Thoracic aorta (tissue), 2 donors: ENCODE measurements around the gene DIP2C. TPM values are rescaled to one million over a fixed set of nuclear protein-coding genes. Genes with fewer than 3 reads are reported as not detected.
A peak's percentile ranks its signal among the peaks of the same experiment; 100 is the strongest.

Experiments
- ATAC-seq: fragments of 150-250 bp; one replicate; pipeline ENCODE4 v1.8.0; 2017; ENCODE audit warnings: low read depth; ENCODE audit not compliant: insufficient number of reproducible peaks, low FRiP score
- DNase-seq: peaks from one replicate; pipeline ENCODE4 v3.0.0-alpha.2; 2020; ENCODE audit warnings: low spot score
- H3K27ac ChIP-seq, 2 donors: fragments of 200-600 bp; sonication (generic); 1 replicate in 1 of 2; 2 replicates in 1 of 2; pipeline ENCODE4 v1.5.1; 2016; ENCODE audit warnings: mild to moderate bottlenecking in 2 of 2, moderate library complexity in 2 of 2
- H3K27me3 ChIP-seq: fragments of 200-600 bp; sonication (generic); replicated peaks from 2 replicates; pipeline ENCODE4 v1.6.0; 2016; ENCODE audit warnings: mild to moderate bottlenecking; ENCODE audit not compliant: insufficient read depth
- H3K36me3 ChIP-seq: fragments of 200-600 bp; sonication (generic); one replicate; pipeline ENCODE4 v1.5.1; 2016
- H3K4me1 ChIP-seq, 2 donors: fragments of 200-600 bp; sonication (generic); 1 replicate in 1 of 2; 2 replicates in 1 of 2; pipeline versions ENCODE4 v1.5.1 to v1.6.0; 2016; ENCODE audit warnings: low read depth in 2 of 2, mild to moderate bottlenecking in 1 of 2; ENCODE audit not compliant: control insufficient read depth in 1 of 2
- H3K4me3 ChIP-seq: fragments of 200-600 bp; sonication (generic); 2 replicates; pipeline ENCODE4 v1.5.1; 2016; ENCODE audit warnings: mild to moderate bottlenecking
- H3K9me3 ChIP-seq: fragments of 200-600 bp; sonication (generic); 2 replicates; pipeline ENCODE4 v1.5.1; 2016
- CTCF ChIP-seq: fragments of 200-600 bp; sonication (generic); IDR thresholded peaks from one replicate; pipeline ENCODE4 v1.5.1; 2019; ENCODE audit warnings: antibody characterized with exemption
- total RNA-seq, 2 donors: library from RNA; depleted of rRNA; stranded (reverse); fragments of >200 nt; gene quantifications; one replicate each; pipeline versions ENCODE4 v1.1.0 to v1.2.3, GENCODE V29; 2016

DIP2C gene
- total RNA-seq, 2 donors from 2014 or later: 36.8 to 44.0 TPM

GRCh38 chr10:340646-341045 is 348.8 kb downstream of the DIP2C start:
- no peak overlapping the region for H3K4me3 ChIP-seq
- no peaks in the 10 kb centered on the region for H3K27me3 ChIP-seq
- ATAC-seq (no peak), DNase-seq (no peak)
- TF ChIP-seq CTCF: no peak
- no peak overlapping the region for H3K27ac ChIP-seq
- H3K4me1 ChIP-seq: peaks cover 15 to 16% of the 10 kb centered on the region in 2 donors
- H3K36me3 ChIP-seq: peaks cover 24% of the 10 kb centered on the region
- no peaks in the 10 kb centered on the region for H3K9me3 ChIP-seq

GRCh38 chr10:339038-339391 is 350.5 kb downstream of the DIP2C start:
- TF ChIP-seq CTCF: no peak
- no peaks in the 10 kb centered on the region for H3K9me3 ChIP-seq
- H3K27me3 ChIP-seq: no peaks in the 10 kb centered on the region
- peak; percentile 48 for ATAC-seq
- no peak for DNase-seq
- H3K36me3 ChIP-seq: peaks cover 16% of the 10 kb centered on the region
- H3K4me1 ChIP-seq: peaks cover 15 to 16% of the 10 kb centered on the region in 2 donors
- H3K4me3 ChIP-seq: peak overlapping the region; percentile 54
- H3K27ac ChIP-seq: peak overlapping the region; percentile 21 to 60

GRCh38 chr10:338171-339037 is 351.1 kb downstream of the DIP2C start:
- Histone ChIP-seq H3K27me3 (no peaks in the 10 kb centered on the region), H3K4me3 (peak overlapping the region; percentile 54), H3K9me3 (no peaks in the 10 kb centered on the region), H3K36me3 (peaks cover 16% of the 10 kb centered on the region), H3K4me1 (peaks cover 15 to 16% of the 10 kb centered on the region in 2 donors), H3K27ac (peak overlapping the region; percentile 21 to 60)
- peak; percentile 45 for ATAC-seq
- peak; percentile 44 for DNase-seq
- TF ChIP-seq CTCF: no peak

GRCh38 chr10:336247-336646 is 353.2 kb downstream of the DIP2C start:
- Histone ChIP-seq H3K4me1 (peaks cover 15 to 16% of the 10 kb centered on the region in 2 donors), H3K9me3 (no peaks in the 10 kb centered on the region), H3K4me3 (no peak overlapping the region), H3K36me3 (peaks cover 8% of the 10 kb centered on the region), H3K27ac (no peak overlapping the region), H3K27me3 (no peaks in the 10 kb centered on the region)
- DNase-seq (no peak), ATAC-seq (no peak)
- no peak for TF ChIP-seq CTCF

GRCh38 chr10:335151-335800 is 354.2 kb downstream of the DIP2C start:
- H3K36me3 ChIP-seq: no peaks in the 10 kb centered on the region
- H3K27me3 ChIP-seq: no peaks in the 10 kb centered on the region
- ATAC-seq: no peak
- TF ChIP-seq CTCF: no peak
- no peak overlapping the region for H3K4me3 ChIP-seq
- H3K27ac ChIP-seq: no peak overlapping the region
- H3K4me1 ChIP-seq: peaks cover 15 to 16% of the 10 kb centered on the region in 2 donors
- no peak for DNase-seq
- no peaks in the 10 kb centered on the region for H3K9me3 ChIP-seq
